WI38 (cell line): ENCODE measurements around the gene SP9.

Experiments
- H3K4me3 ChIP-seq: 2 replicates; pipeline ENCODE4 v1.5.1; 2011; ENCODE audit warnings: low read depth, mild to moderate bottlenecking, control low read depth, low read length
- CTCF ChIP-seq: IDR thresholded peaks from 2 replicates; pipeline ENCODE4 v1.5.1; 2012; ENCODE audit warnings: low read depth, mild to moderate bottlenecking, control low read depth, low read length

Gene SP9

GRCh38 chr2:174328961-174329715, 5.6 kb upstream of the SP9 start:
- no peak overlapping the region for H3K4me3 ChIP-seq
- no peak for TF ChIP-seq CTCF

GRCh38 chr2:174330945-174331594, 3.7 kb upstream of the SP9 start:
- no peak overlapping the region for H3K4me3 ChIP-seq
- TF ChIP-seq CTCF = no peak

GRCh38 chr2:174331595-174332216, 3.0 kb upstream of the SP9 start:
- no peak for TF ChIP-seq CTCF
- no peak overlapping the region for H3K4me3 ChIP-seq

GRCh38 chr2:174332217-174332963, 2.4 kb upstream of the SP9 start:
- no peak overlapping the region for H3K4me3 ChIP-seq
- TF ChIP-seq CTCF = no peak

GRCh38 chr2:174333017-174333371, 1.8 kb upstream of the SP9 start:
- no peak for TF ChIP-seq CTCF
- H3K4me3 ChIP-seq = no peak overlapping the region

- TF ChIP-seq CTCF = no peak
- no peak overlapping the region for H3K4me3 ChIP-seq
Observed at GRCh38 chr2:174333372-174334277, 1.1 kb upstream of the SP9 start.
